Caco-2 (cell line): ENCODE measurements around the gene GBA3. TPM values are rescaled to one million over a fixed set of nuclear protein-coding genes. Genes with fewer than 3 reads are reported as not detected.

Source experiments
- BruUV-seq: library from RNA; stranded (reverse); fragments of 400-500 nt; replicated peaks from 2 replicates; lab custom pipeline; 2021; lab: Mats Ljungman, UMichigan
- CTCF ChIA-PET: fragments of 300-600 bp; sonication (Branson Sonifier 250); formaldehyde crosslinking; loops from one replicate; lab custom pipeline; 2022; ENCODE audit warnings: antibody characterized with exemption; lab: Charles Lee
- POLR2A ChIA-PET: fragments of 300-600 bp; sonication (Branson Sonifier 250); formaldehyde crosslinking; loops from one replicate; lab custom pipeline; 2022; ENCODE audit warnings: antibody characterized with exemption; lab: Charles Lee
- DNase-seq, 2 experiments: peaks; one replicate each; pipeline versions ENCODE4 v3.0.0 to v3.0.0-alpha.2; 2020 to 2022
- H3K27me3 ChIP-seq: replicated peaks from 2 replicates; pipeline ENCODE4 v1.6.0; 2011; ENCODE audit warnings: low read length; ENCODE audit not compliant: control insufficient read depth, insufficient read depth
- H3K36me3 ChIP-seq: 2 replicates; pipeline ENCODE4 v1.5.1; 2011; ENCODE audit warnings: low read length; ENCODE audit not compliant: control insufficient read depth, insufficient read depth
- H3K4me1 ChIP-seq: fragments of 250-450 bp; sonication (Bioruptor Pico); 2 replicates; pipeline ENCODE4 v1.5.1; 2020; ENCODE audit warnings: mild to moderate bottlenecking
- H3K4me3 ChIP-seq: 2 replicates; pipeline ENCODE4 v1.5.1; 2011; ENCODE audit warnings: low read depth, mild to moderate bottlenecking, control low read depth, low read length
- H3K9me3 ChIP-seq: fragments of 250-450 bp; sonication (Bioruptor Pico); 2 replicates; pipeline ENCODE4 v1.5.1; 2020; ENCODE audit warnings: mild to moderate bottlenecking, moderate library complexity
- H3K27ac Mint-ChIP-seq: one replicate; pipeline ENCODE4 v1.8.0; 2022; ENCODE audit warnings: mixed read lengths; ENCODE audit not compliant: unreplicated experiment
- H3K27me3 Mint-ChIP-seq: one replicate; pipeline ENCODE4 v1.8.0; 2022; ENCODE audit warnings: mixed read lengths; ENCODE audit not compliant: insufficient read depth, unreplicated experiment
- H3K36me3 Mint-ChIP-seq: one replicate; pipeline ENCODE4 v1.8.0; 2022; ENCODE audit warnings: mild to moderate bottlenecking, mixed read lengths; ENCODE audit not compliant: insufficient read depth, unreplicated experiment
- H3K4me1 Mint-ChIP-seq: one replicate; pipeline ENCODE4 v1.8.0; 2022; ENCODE audit warnings: low read depth, mixed read lengths; ENCODE audit not compliant: unreplicated experiment
- H3K4me3 Mint-ChIP-seq: one replicate; pipeline ENCODE4 v1.8.0; 2022; ENCODE audit warnings: mild to moderate bottlenecking, moderate library complexity, mixed read lengths; ENCODE audit not compliant: unreplicated experiment
- H3K9me3 Mint-ChIP-seq: one replicate; pipeline ENCODE4 v1.8.0; 2022; ENCODE audit warnings: mixed read lengths; ENCODE audit not compliant: unreplicated experiment
- CTCF ChIP-seq, 2 experiments: fragments of 200-600 bp in 1 of 2; IDR thresholded peaks; 1 replicate in 1 of 2; 2 replicates in 1 of 2; pipeline versions ENCODE4 v1.5.1 to v1.8.0; 2011 to 2022; ENCODE audit warnings: antibody characterized with exemption in 1 of 2, control low read depth in 1 of 2, inconsistent platforms in 1 of 2, low read depth in 1 of 2, low read length in 1 of 2, mild to moderate bottlenecking in 1 of 2, moderate library complexity in 1 of 2; ENCODE audit not compliant: insufficient read depth in 1 of 2, severe bottlenecking in 1 of 2, unreplicated experiment in 1 of 2
- intact Hi-C: fragments of 100-400 bp; cut with micrococcal nuclease; formaldehyde crosslinking; loops from one replicate; pipeline ENCODE4 v1.10.0; 2022; ENCODE audit not compliant: unreplicated experiment
- total RNA-seq: library from RNA; stranded (reverse); gene quantifications from 2 replicates; pipeline ENCODE4 v1.2.3, GENCODE V29; 2022

The GBA3 gene
- total RNA-seq, 1 experiment from 2014 or later, result 0.25 TPM

- POLR2A ChIA-PET, result no interaction called here
- Mint-ChIP-seq H3K4me1 (no peaks in the 10 kb centered on the region), H3K27ac (no peak overlapping the region), H3K27me3 (no peaks in the 10 kb centered on the region), H3K4me3 (no peak overlapping the region), H3K9me3 (no peaks in the 10 kb centered on the region), H3K36me3 (no peaks in the 10 kb centered on the region)
- Histone ChIP-seq H3K9me3 (no peaks in the 10 kb centered on the region), H3K27me3 (no peaks in the 10 kb centered on the region), H3K4me3 (no peak overlapping the region), H3K36me3 (no peaks in the 10 kb centered on the region), H3K4me1 (no peaks in the 10 kb centered on the region)
- CTCF ChIA-PET, result no interaction called here
- TF ChIP-seq CTCF (IDR thresholded peaks at IDR 0.05; ENCODE audit: insufficient read depth in 1 of 2, low read depth in 1 of 2, low read length in 1 of 2, severe bottlenecking in 1 of 2, unreplicated experiment in 1 of 2), result no peak
- BruUV-seq, result no TSS peak
- DNase-seq, result no peak
- intact Hi-C loops, result no loop called here
Measured at GRCh38 chr4:22739968-22740367, 47.2 kb downstream of the GBA3 start.

GRCh38 chr4:22741744-22742143 is 49.0 kb downstream of the GBA3 start:
- no peaks in the 10 kb centered on the region for H3K36me3 Mint-ChIP-seq
- POLR2A ChIA-PET, result no interaction called here
- no peak overlapping the region for H3K4me3 Mint-ChIP-seq
- no TSS peak for BruUV-seq
- TF ChIP-seq CTCF (IDR thresholded peaks at IDR 0.05; ENCODE audit: insufficient read depth in 1 of 2, low read depth in 1 of 2, low read length in 1 of 2, severe bottlenecking in 1 of 2, unreplicated experiment in 1 of 2), result no peak
- CTCF ChIA-PET, result no interaction called here
- Histone ChIP-seq H3K4me3 (no peak overlapping the region), H3K4me1 (no peaks in the 10 kb centered on the region), H3K9me3 (no peaks in the 10 kb centered on the region), H3K27me3 (no peaks in the 10 kb centered on the region), H3K36me3 (no peaks in the 10 kb centered on the region)
- H3K9me3 Mint-ChIP-seq, result no peaks in the 10 kb centered on the region
- intact Hi-C loops, result no loop called here
- H3K27ac Mint-ChIP-seq, result no peak overlapping the region
- H3K4me1 Mint-ChIP-seq, result no peaks in the 10 kb centered on the region
- no peaks in the 10 kb centered on the region for H3K27me3 Mint-ChIP-seq
- DNase-seq, result no peak

- Mint-ChIP-seq H3K4me3 (no peak overlapping the region), H3K4me1 (no peaks in the 10 kb centered on the region), H3K27me3 (peaks cover 6% of the 10 kb centered on the region), H3K9me3 (no peaks in the 10 kb centered on the region), H3K27ac (no peak overlapping the region), H3K36me3 (no peaks in the 10 kb centered on the region)
- no peaks in the 10 kb centered on the region for H3K27me3 ChIP-seq
- H3K36me3 ChIP-seq, result no peaks in the 10 kb centered on the region
- H3K4me3 ChIP-seq, result no peak overlapping the region
- no peak for TF ChIP-seq CTCF (IDR thresholded peaks at IDR 0.05; ENCODE audit: insufficient read depth in 1 of 2, low read depth in 1 of 2, low read length in 1 of 2, severe bottlenecking in 1 of 2, unreplicated experiment in 1 of 2)
- no peak for DNase-seq
- no peaks in the 10 kb centered on the region for H3K9me3 ChIP-seq
- H3K4me1 ChIP-seq, result no peaks in the 10 kb centered on the region
- POLR2A ChIA-PET, result no interaction called here
- CTCF ChIA-PET, result no interaction called here
- BruUV-seq, result no TSS peak
- intact Hi-C loops, result no loop called here
Measured at GRCh38 chr4:22743290-22743689, 50.6 kb downstream of the GBA3 start.
